K562 (cell line): Measurements from ENCODE around the gene SCPEP1. TPM values are rescaled to one million over a fixed set of nuclear protein-coding genes. Genes with fewer than 3 reads are reported as not detected.

Experiments
- ATAC-seq: fragments of 200-7000 bp; cut with Tn5 transposase; 3 replicates; pipeline ENCODE4 v1.9.1; 2020; ENCODE audit warnings: moderate library complexity
- BruUV-seq: library from RNA; stranded (reverse); fragments of 400-500 nt; replicated peaks from 2 replicates; lab custom pipeline; 2021; lab: Mats Ljungman, UMichigan
- CTCF ChIA-PET: fragments of 300-600 bp; formaldehyde crosslinking; extraction: SDS; loops from one replicate; lab custom pipeline; 2021; ENCODE audit warnings: low intra/inter-chr PET ratio; lab: Yijun Ruan, JAX
- POLR2A ChIA-PET: fragments of 300-600, 350-650 bp; sonication (Branson Sonifier 250); formaldehyde crosslinking; extraction: SDS; loops from one replicate; lab custom pipeline; 2021; ENCODE audit warnings: antibody characterized with exemption, inconsistent platforms; lab: Yijun Ruan, JAX
- DNase-seq, 4 experiments: peaks; one replicate each; pipeline versions ENCODE4 v3.0.0 to v3.0.0-alpha.2; 2011 to 2018; ENCODE audit warnings: low spot score in 3 of 4, mixed read lengths in 3 of 4; ENCODE audit errors: extremely low read depth in 1 of 4
- FAIRE-seq: peaks from 2 replicates; lab custom pipeline; 2011; peaks lifted over from hg19 to GRCh38; lab: Jason Lieb, UNC
- H2AFZ ChIP-seq: 2 replicates; pipeline ENCODE4 v1.6.0; 2011; ENCODE audit warnings: low read depth, low read length, control low read depth, inconsistent platforms
- H3K27ac ChIP-seq: fragments of 200-600 bp; 3 replicates; pipeline ENCODE4 v1.8.0; 2011; ENCODE audit warnings: low read depth, mild to moderate bottlenecking, control low read depth, inconsistent platforms, low read length, moderate library complexity, mixed read lengths; ENCODE audit errors: extremely low read depth
- H3K27me3 ChIP-seq, 2 experiments: fragments of 300-600 bp in 1 of 2; 2 replicates in 1 of 2; 3 replicates in 1 of 2; pipeline versions ENCODE4 v1.6.0 to v1.8.0; 2011; ENCODE audit warnings: inconsistent platforms in 2 of 2, low read length in 2 of 2, mild to moderate bottlenecking in 1 of 2, mixed read lengths in 1 of 2, moderate library complexity in 1 of 2; ENCODE audit not compliant: control insufficient read depth in 2 of 2, insufficient read depth in 2 of 2
- H3K36me3 ChIP-seq: fragments of 300-600 bp; 3 replicates; pipeline ENCODE4 v1.8.0; 2011; ENCODE audit warnings: mild to moderate bottlenecking, low read length, inconsistent platforms; ENCODE audit not compliant: control insufficient read depth, insufficient read depth
- H3K4me1 ChIP-seq, 2 experiments: fragments of 200-600 bp in 1 of 2; replicated peaks in 1 of 2; 2 replicates in 1 of 2; 3 replicates in 1 of 2; pipeline versions ENCODE4 v1.5.1 to v1.8.0; 2011; ENCODE audit warnings: inconsistent platforms in 2 of 2, low read length in 2 of 2, mild to moderate bottlenecking in 1 of 2, mixed read lengths in 1 of 2, moderate library complexity in 1 of 2; ENCODE audit not compliant: control insufficient read depth in 2 of 2, insufficient read depth in 2 of 2
- H3K4me2 ChIP-seq: 2 replicates; pipeline ENCODE4 v1.6.1; 2011; ENCODE audit warnings: low read length, control low read depth, inconsistent platforms, mixed read lengths; ENCODE audit not compliant: insufficient read depth
- H3K4me3 ChIP-seq: fragments of 200-600 bp; sonication (generic), shearing (Covaris generic); 2 replicates; pipeline ENCODE4 v1.5.1; 2016; ENCODE audit warnings: control low read depth, inconsistent platforms
- H3K79me2 ChIP-seq: fragments of 200-600 bp; 3 replicates; pipeline ENCODE4 v1.8.0; 2011; ENCODE audit warnings: low read length, inconsistent platforms; ENCODE audit not compliant: control insufficient read depth, insufficient read depth
- H3K9ac ChIP-seq, 2 experiments: 2 replicates each; pipeline versions ENCODE4 v1.6.0 to v1.6.1; 2011; ENCODE audit warnings: low read depth in 2 of 2, low read length in 2 of 2, control low read depth in 1 of 2, inconsistent platforms in 1 of 2, mild to moderate bottlenecking in 1 of 2, mixed read lengths in 1 of 2; ENCODE audit not compliant: insufficient read depth in 1 of 2
- H3K9me1 ChIP-seq: one replicate; pipeline ENCODE4 v1.6.0; 2011; ENCODE audit warnings: inconsistent platforms, mild to moderate bottlenecking, low read length, moderate library complexity; ENCODE audit not compliant: control insufficient read depth, insufficient read depth
- H3K9me3 ChIP-seq: replicated peaks from 2 replicates; pipeline ENCODE4 v1.5.1; 2011; ENCODE audit warnings: low read depth, low read length, inconsistent platforms; ENCODE audit not compliant: control insufficient read depth, insufficient read depth
- H4K20me1 ChIP-seq: replicated peaks from 2 replicates; pipeline ENCODE4 v1.6.1; 2011; ENCODE audit warnings: low read length, inconsistent platforms, mixed read lengths; ENCODE audit not compliant: control insufficient read depth, insufficient read depth
- C11orf30 ChIP-seq: fragments of 450-650 bp; IDR thresholded peaks from 2 replicates; pipeline ENCODE4 v1.6.1; 2016; ENCODE audit warnings: low read depth, mild to moderate bottlenecking
- CTBP1 ChIP-seq: fragments of 450-650 bp; IDR thresholded peaks from 2 replicates; pipeline ENCODE4 v1.6.1; 2016; ENCODE audit warnings: borderline replicate concordance
- FOXP4 ChIP-seq: sonication (generic); formaldehyde crosslinking; IDR thresholded peaks from 2 replicates; pipeline ENCODE4 v1.8.0; 2022; ENCODE audit warnings: mild to moderate bottlenecking, missing genetic modification reagents, borderline replicate concordance
- JUND ChIP-seq, 2 experiments: IDR thresholded peaks; 2 replicates in 1 of 2; 3 replicates in 1 of 2; pipeline ENCODE4 v1.6.1; 2011; ENCODE audit warnings: borderline replicate concordance in 2 of 2, low read depth in 2 of 2, low read length in 2 of 2, improper control_type of control experiment in 1 of 2, missing biosample characterization in 1 of 2, missing genetic modification characterization in 1 of 2, missing genetic modification reagents in 1 of 2
- MAFF ChIP-seq: IDR thresholded peaks from 2 replicates; pipeline ENCODE4 v1.6.1; 2012; ENCODE audit warnings: low read length, improper control_type of control experiment
- MAFG ChIP-seq: fragments of 450-650 bp; conservative IDR thresholded peaks from 2 replicates; pipeline ENCODE4 v1.6.1; 2016; ENCODE audit warnings: missing genetic modification characterization, missing compliant biosample characterization
- MAFK ChIP-seq: IDR thresholded peaks from 2 replicates; pipeline ENCODE4 v1.6.1; 2011; ENCODE audit warnings: low read length, improper control_type of control experiment
- MECOM ChIP-seq: fragments of 250-450 bp; sonication (Bioruptor Pico); IDR thresholded peaks from 2 replicates; pipeline ENCODE4 v1.8.0; 2022; ENCODE audit warnings: inconsistent platforms
- NFE2 ChIP-seq: IDR thresholded peaks from 2 replicates; pipeline ENCODE4 v1.6.1; 2014; ENCODE audit warnings: antibody characterized with exemption, low read depth
- NFE2L1 ChIP-seq: fragments of 450-650 bp; IDR thresholded peaks from 2 replicates; pipeline ENCODE4 v1.6.1; 2016; ENCODE audit warnings: missing genetic modification characterization, low read depth, mild to moderate bottlenecking, missing compliant biosample characterization, moderate library complexity, borderline replicate concordance
- POLR2AphosphoS5 ChIP-seq: IDR thresholded peaks from 2 replicates; pipeline ENCODE4 v1.6.1; 2011; ENCODE audit warnings: mild to moderate bottlenecking, low read depth, low read length, moderate library complexity; ENCODE audit not compliant: control insufficient read depth, insufficient read depth
- RCOR1 ChIP-seq, 2 experiments: IDR thresholded peaks; 2 replicates each; pipeline ENCODE4 v1.6.1; 2012; ENCODE audit warnings: low read depth in 2 of 2, low read length in 2 of 2, borderline replicate concordance in 1 of 2, improper control_type of control experiment in 1 of 2
- THRAP3 ChIP-seq: fragments of 450-650 bp; IDR thresholded peaks from 2 replicates; pipeline ENCODE4 v1.6.1; 2016; ENCODE audit warnings: mild to moderate bottlenecking, inconsistent platforms, borderline replicate concordance
- ZNF316 ChIP-seq: fragments of 450-650 bp; IDR thresholded peaks from 2 replicates; pipeline ENCODE4 v1.6.1; 2016
- ZNF445 ChIP-seq: fragments of 250-450 bp; sonication (Bioruptor Pico); IDR thresholded peaks from 2 replicates; pipeline ENCODE4 v1.4.0; 2020; ENCODE audit warnings: low read depth, mild to moderate bottlenecking, moderate library complexity
- ZNF696 ChIP-seq: fragments of 250-450 bp; sonication (Bioruptor Pico); conservative IDR thresholded peaks from 2 replicates; pipeline ENCODE4 v1.4.0; 2020; ENCODE audit warnings: mild to moderate bottlenecking, moderate library complexity
- ZNF699 ChIP-seq: fragments of 250-450 bp; sonication (Bioruptor Pico); IDR thresholded peaks from 2 replicates; pipeline ENCODE4 v1.8.0; 2021; ENCODE audit warnings: mild to moderate bottlenecking, moderate library complexity; ENCODE audit not compliant: insufficient replicate concordance
- WGBS: fragments of 100-300 bp; shearing (Covaris generic); methylation state at CpG from one replicate; pipeline ENCODE4 v1.1.6; 2016; ENCODE audit warnings: low coverage, mixed read lengths; ENCODE audit not compliant: insufficient coverage; ENCODE audit errors: missing lambda C conversion rate; 5-methylcytosine and 5-hydroxymethylcytosine counted together
- in situ Hi-C: fragments of 300-500 bp; cut with MboI; formaldehyde crosslinking; loops from 4 replicates; pipeline ENCODE4 v1.15.0; 2018; ENCODE audit warnings: inconsistent platforms, mixed read lengths
- intact Hi-C: fragments of 100-400 bp; cut with micrococcal nuclease; formaldehyde crosslinking; loops from 2 replicates; pipeline ENCODE4 v1.14.2; 2022
- polyA plus RNA-seq, 8 experiments: library from polyadenylated mRNA; depleted of rRNA in 4 of 8; stranded (reverse) in 5 of 8; unstranded in 3 of 8; fragments of >200 nt; fragmentation: Nextera tagmentation in 2 of 8; fragmentation: Illumina TruSeq in 1 of 8; extraction: Ambion mirVana in 2 of 8; extraction: Trizol in 1 of 8; gene quantifications; 2 replicates each; pipeline versions ENCODE4 v1.2.1 to v1.2.3, GENCODE V29; 2011 to 2014; ENCODE audit warnings: inconsistent platforms in 1 of 8, missing spikeins in 1 of 8
- total RNA-seq, 7 experiments: library from RNA; depleted of rRNA in 6 of 7; stranded (reverse); fragments of >200 nt in 6 of 7; fragmentation: Illumina TruSeq in 2 of 7; extraction: Trizol in 2 of 7; gene quantifications; 2 replicates each; pipeline versions ENCODE4 v1.2.1 to v1.2.3, GENCODE V29; 2011 to 2021; ENCODE audit warnings: low replicate concordance in 1 of 7
- TF ChIP-seq, protein P1 (sequence below): sonication (generic); formaldehyde crosslinking; IDR thresholded peaks from 2 replicates; pipeline ENCODE4 v1.8.1; 2022; ENCODE audit warnings: missing genetic modification reagents

Gene SCPEP1
- total and polyA plus RNA-seq, 9 of the 15 experiments (the other 6 are each of a cell fraction or from before 2014, with no cell fraction given): 5.1 to 14.8 (median 7.2) TPM

DNA sequence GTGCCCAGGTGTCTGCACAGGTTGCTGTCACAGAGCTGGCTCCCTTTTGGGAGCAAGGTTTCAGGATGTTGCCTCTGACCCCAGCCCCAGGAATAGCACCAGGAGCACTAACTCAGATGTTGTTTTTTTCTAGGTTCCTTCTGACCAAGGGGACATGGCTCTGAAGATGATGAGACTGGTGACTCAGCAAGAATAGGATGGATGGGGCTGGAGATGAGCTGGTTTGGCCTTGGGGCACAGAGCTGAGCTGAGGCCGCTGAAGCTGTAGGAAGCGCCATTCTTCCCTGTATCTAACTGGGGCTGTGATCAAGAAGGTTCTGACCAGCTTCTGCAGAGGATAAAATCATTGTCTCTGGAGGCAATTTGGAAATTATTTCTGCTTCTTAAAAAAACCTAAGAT is 28.1 kb downstream of the SCPEP1 start:
- Histone ChIP-seq H3K9me1 (no peaks in the 10 kb centered on the region), H3K27ac (no peak overlapping the region), H2AFZ (no peak overlapping the region), H3K79me2 (no peaks in the 10 kb centered on the region), H3K9ac (no peak overlapping the region), H3K27me3 (peaks cover 0 to 2% of the 10 kb centered on the region in 2 experiments; a peak in 1 of 5 replicates), H3K4me2 (no peak overlapping the region), H3K4me3 (no peak overlapping the region), H4K20me1 (no peaks in the 10 kb centered on the region; the same call in 1 of the 2 replicates), H3K9me3 (no peaks in the 10 kb centered on the region), H3K4me1 (peaks cover 0 to 15% of the 10 kb centered on the region in 2 experiments; a peak in 3 of 5 replicates), H3K36me3 (no peaks in the 10 kb centered on the region)
- in situ Hi-C loops: no loop called here
- BruUV-seq: no TSS peak
- CTCF ChIA-PET: interaction anchor here (2.2 kb wide), 1 partner anchor 108 kb away, joined by 7 read pairs; no protein-coding TSS in a partner anchor
- POLR2A ChIA-PET: interaction anchor here (0.5 to 1.4 kb wide), 7 partner anchors 10 to 812 kb away, joined by 3 read pairs; no protein-coding TSS in a partner anchor
- FAIRE-seq (peak; percentile 26), DNase-seq (peak in 2 of 4 experiments; percentile 41 to 42), ATAC-seq (peak; percentile 54; the same call in 2 of the 3 replicates)
- intact Hi-C loops: loop anchor here (5.0 kb wide), 2 partner anchors 81 to 106 kb away; partner anchors contain the start of gene AKAP1
- WGBS: 47% methylated on average over 2 of the region's 2 CpGs
- no peak for TF ChIP-seq ZNF699 (CRISPR knock-in tag)
- TF ChIP-seq THRAP3: no peak
- TF ChIP-seq POLR2AphosphoS5: no peak
- peak; percentile 81 for TF ChIP-seq MAFK
- TF ChIP-seq RCOR1 (IDR thresholded peaks at IDR 0.05; ENCODE audit: borderline replicate concordance in 1 of 2, low read depth in 2 of 2, low read length in 2 of 2): peak in 1 of 2 experiments; percentile 62; a peak in 1 of 4 replicates
- peak; percentile 36; the same call in 1 of the 2 replicates for TF ChIP-seq JUND (IDR thresholded peaks at IDR 0.05; ENCODE audit: borderline replicate concordance, low read depth, low read length)
- no peak for TF ChIP-seq JUND (tag; IDR thresholded peaks at IDR 0.05; ENCODE audit: borderline replicate concordance, low read depth, low read length)
- TF ChIP-seq NFE2: peak; percentile 89
- TF ChIP-seq MAFG: peak; percentile 90
- TF ChIP-seq CTBP1: peak; percentile 61
- no peak for TF ChIP-seq FOXP4 (CRISPR knock-in tag)
- TF ChIP-seq ZNF445 (CRISPR knock-in tag): no peak
- peak; percentile 64; the same call in 1 of the 2 replicates for TF ChIP-seq NFE2L1 (tag)
- TF ChIP-seq ZNF696 (CRISPR knock-in tag): no peak
- TF ChIP-seq C11orf30: peak; percentile 92
- TF ChIP-seq ZNF316: peak; percentile 93
- peak; percentile 82 for TF ChIP-seq MAFF
- peak; percentile 56; the same call in 1 of the 2 replicates for TF ChIP-seq MECOM (CRISPR knock-in tag)
- TF ChIP-seq, protein P1, sequence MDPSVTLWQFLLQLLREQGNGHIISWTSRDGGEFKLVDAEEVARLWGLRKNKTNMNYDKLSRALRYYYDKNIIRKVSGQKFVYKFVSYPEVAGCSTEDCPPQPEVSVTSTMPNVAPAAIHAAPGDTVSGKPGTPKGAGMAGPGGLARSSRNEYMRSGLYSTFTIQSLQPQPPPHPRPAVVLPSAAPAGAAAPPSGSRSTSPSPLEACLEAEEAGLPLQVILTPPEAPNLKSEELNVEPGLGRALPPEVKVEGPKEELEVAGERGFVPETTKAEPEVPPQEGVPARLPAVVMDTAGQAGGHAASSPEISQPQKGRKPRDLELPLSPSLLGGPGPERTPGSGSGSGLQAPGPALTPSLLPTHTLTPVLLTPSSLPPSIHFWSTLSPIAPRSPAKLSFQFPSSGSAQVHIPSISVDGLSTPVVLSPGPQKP (CRISPR knock-in tag): no peak
